Right forelimb (tissue), 1 donor: Measurements from ENCODE around the gene DIS3L2.
"Not testable (repeated sequence)": the region's sequence is repeated elsewhere in the genome, so short reads cannot be mapped to it uniquely, and the experiment has no call there.

Source experiments
- DNase-seq: peaks from one replicate; pipeline ENCODE4 v3.0.0-alpha.2; 2018

The DIS3L2 gene

DNA sequence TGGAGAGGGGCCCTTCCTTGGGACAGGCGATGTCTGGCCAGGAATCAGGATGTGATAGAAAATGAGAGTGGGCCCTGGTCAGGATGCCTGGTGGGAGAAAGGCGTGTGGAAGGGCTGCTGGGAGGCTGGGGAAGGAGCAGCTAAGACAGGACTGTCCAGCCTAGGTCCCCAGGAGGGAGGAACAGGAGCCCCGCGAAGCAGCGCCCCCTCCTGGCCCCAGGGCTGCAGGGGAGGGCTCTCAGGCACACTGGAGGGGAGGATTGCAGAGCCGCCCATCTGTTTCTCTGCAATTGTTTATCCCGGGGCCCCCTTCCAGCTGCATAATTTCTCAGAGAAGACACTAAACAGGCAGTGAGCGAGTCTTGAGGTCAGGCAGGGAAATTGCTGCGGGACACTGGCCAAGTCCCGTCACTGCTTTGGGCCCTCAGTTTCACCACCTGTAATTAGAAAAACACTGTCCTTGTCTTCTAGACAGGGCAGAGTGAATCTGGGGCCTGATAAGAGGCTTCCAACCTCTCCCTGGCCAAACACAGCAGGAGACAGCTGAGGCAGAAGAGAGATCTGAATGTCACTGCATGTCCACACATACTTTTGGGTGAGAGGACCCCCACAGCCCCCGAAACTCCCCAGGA is 31.4 kb upstream of the DIS3L2 start:
- peak; percentile 64 for DNase-seq

DNA sequence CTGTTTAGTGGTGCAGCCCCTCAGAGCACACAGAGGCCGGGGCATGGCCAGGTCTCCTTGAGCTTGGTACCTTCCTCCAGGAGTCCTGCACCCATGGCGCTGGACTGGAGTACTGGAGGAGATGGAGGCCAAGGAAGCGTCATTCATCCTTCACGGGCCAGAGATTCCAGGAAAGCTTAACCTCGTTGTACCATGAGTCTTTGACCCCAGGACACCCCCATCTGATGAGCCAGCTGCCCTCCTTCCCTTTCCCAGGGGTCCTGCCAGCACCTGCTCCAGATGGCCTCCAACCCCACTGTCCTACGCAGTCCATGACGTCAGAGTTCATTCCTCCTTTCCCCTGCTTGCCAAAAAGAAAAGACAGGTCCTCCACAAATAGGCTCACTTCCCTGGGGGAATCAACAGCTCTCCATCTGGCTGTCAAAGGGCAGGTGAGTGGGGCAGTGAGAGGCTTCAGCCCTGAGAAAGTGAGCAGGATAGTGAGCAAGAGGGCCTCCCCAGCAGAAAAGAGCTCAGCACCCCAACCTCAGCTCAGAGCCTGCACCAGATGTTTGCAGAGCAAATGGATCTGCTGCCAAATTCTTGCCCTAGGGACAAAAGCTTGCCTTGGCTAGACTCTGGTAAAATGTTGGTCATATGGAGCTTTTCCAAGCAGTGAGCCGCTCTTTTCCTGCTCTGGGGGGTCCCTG is 30.8 kb upstream of the DIS3L2 start:
- DNase-seq = no peak

DNA sequence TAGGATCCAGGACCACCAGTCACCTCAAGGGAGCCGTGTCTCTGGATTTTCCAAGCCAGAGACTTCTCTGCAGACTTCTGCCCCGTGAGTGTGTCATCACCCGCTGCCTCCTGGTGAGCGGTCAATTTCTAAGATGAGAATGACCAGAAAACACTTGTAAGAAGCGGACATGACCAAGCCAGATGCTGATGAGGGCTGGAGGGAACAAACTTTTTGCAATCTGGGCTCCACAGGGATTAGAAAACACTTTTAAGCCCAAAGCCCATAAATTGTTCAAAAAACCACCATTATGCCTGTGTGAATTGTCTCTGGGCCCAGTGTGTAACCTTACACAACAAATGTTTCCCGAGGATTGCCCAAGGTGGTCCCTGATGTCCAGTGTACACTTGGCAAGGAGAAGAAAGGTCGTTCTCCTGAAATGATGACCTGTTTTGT is 30.0 kb upstream of the DIS3L2 start:
- no peak for DNase-seq

DNA sequence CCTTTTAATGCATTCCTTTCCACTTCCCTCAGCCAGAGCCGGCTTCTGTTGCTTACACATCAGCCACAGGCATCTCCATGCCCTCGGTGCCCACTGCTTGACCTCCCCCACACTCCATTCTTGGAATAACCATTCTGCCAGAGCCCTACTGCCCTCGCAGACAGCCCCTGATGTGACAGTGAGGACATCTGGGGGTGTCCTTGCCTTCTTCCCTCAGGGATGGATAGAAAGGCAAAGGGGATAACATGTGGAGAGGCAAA is 28.9 kb upstream of the DIS3L2 start:
- no peak for DNase-seq

DNA sequence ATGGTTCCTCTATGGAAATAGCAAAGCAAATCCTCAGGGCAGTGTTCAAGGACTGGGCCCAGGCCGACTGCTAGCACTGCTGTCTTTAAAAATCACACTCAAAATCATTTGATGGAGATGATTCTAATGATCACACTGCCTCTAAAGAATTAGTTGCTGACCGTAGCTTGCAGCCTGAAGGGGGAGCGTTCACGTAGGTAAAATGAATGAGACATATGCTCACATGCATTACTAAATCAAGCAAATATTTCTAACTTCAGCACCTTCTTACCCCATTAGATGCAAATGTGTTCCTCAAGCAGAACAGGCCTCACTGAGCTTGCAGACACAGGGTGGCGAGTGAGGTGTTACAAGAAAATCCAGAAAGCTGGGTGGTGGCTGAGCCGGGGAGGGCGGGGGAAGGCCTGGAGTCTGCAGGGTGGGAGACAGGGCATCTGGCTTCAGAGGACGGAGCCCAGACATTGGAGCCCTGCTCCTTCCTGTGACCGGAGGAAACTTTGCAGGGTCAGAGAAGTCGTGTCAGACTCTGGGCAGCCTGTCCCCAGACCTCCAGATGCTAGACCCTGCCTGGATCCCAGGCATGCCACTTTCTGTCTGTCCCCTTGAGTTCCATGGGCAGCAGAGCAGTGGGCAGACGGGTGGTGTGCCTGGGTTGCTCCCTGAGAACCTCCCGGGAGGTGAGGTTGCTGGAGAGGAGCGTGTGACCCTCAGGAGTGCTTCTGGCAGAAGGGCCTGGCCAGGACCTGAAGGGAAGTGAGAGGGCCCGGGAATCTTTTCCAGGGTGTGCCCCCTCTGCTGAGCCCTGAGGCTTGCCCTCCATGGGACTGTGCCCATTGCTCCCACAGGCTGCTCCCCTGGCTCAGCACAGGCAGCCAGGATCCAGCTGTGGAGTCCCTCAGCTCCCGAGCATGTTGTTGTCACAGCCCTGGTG is 28.3 kb upstream of the DIS3L2 start:
- DNase-seq = no peak

DNA sequence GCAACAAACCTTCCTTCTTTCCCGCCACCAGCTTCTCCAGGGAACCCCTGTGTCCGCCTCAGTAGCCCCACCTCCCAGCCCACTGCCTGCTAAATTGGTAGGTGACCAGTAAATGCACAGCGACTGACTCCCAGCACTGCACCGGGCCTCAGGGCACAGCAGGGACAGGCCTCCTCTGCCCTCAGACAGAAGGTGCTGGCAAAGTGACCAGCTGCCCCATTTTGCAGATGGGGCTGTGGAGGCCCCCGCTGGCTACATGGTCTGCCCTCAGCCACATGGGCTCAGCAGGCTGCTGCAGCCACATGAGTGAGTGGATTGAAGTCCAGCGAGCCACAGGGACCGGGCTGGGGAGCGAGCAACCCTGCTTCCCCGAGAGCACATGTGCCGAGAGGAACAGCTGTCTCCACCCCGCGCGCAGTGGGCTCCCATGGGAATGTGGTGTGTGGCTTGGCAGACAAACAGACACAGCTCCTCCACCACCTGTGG is 27.6 kb upstream of the DIS3L2 start:
- peak; percentile 77 for DNase-seq

DNA sequence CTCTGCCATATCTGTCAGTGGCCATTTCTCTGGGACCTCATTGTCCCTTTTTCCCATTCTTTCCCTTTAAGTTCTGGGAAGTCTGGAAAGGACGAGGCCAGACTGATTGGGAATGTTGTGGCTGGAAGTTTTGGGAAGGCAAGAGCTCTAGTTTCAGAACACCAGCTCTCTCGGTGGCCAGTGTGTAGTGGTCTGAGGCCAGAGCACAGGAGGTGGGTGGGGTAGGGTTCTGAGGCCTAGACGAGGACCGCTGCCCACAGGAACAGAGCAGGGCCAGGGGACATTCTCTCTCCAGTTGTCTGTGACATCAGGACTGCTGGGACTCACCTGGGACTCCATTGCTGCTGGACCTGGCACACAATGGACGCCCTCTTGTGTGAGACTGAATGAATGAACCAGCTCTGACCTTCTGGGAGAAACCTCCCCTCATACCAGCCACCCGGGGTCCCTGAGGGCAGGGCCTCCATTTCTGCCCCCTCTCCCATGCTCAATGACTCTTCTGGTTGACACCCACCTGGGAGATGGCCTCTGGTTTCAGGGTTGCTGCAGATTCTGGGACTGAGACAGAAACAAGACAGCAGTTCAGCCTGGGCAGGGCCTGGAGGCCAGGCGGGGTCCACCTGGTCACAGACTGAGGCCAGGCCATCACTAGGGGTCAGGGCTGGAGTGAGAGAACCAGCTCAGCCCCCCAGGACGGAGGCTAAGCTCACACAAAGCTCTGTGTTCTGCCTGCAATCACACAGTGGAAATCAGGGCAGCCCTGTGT is 26.9 kb upstream of the DIS3L2 start:
- no peak for DNase-seq

DNA sequence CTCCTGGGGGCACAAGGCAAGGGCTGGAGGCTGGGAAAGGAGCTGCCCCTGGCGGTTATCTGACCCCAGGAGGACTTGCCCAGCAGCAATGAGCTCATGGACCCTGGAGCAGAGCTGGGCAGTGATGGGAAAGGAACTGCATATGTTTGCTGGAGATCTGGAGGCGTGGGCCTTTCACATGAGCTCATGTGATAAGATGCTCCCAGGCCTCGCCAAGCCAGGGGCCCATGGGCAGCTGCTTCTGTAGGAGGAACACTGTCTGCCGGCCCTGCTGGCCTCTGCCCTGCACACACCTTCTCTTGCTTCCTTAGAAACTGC is 26.3 kb upstream of the DIS3L2 start:
- DNase-seq = no peak

DNA sequence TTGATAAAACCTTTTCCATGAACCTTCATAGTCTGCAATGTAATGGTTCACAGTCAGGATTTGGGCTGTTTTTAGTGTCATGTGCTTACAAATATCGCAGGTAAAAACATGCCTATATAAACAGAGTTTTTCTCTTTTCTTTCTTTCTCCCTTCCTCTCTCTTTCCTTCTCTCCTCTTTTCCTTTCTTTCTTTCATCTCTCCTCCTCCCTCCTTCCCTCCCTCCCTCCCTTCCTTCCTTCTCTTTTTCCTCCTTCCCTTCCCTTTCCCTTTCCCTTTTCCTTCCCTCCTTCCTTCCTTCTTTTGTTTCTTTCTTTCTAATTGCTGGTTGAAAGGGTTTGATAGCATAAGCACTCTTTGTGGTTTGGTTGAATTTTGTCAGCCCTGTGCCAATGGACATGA is 25.7 kb upstream of the DIS3L2 start:
- no peak for DNase-seq

DNA sequence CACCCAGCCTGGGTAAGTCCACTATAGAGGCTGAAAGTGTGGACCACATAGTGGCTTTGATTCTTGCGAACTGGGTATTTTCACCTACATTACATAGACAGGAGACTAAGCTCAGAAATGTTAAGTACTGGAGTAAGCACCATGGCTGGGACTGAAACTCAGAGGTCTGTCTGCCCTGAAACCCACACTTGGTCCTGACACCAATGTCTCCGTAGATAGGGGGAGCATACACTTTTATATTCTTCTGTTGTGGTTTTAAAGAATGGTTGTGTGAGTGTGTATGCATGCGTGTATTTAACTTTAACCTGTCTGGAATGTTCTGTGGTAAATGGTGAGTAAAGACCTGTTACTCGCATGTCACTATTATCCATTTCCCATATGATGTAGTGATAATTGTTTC is 25.0 kb upstream of the DIS3L2 start:
- no peak for DNase-seq

DNA sequence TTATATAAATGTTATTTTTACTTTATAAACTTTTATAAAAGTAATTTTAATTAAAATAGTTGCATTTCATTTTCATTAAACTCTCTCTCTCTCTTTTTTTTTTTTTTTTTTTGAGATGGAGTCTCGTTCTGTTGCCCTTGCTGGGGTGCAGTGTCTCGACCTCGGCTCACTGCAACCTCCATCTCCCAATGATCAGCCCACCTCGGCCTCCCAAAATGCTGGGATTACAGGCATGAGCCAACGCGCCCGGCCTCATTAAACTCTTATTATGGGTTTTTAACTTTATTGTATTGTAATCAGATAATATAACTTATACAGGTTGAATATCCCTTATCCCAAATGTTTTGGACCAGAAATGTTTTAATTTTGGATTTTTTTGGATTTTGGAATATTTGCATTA is 24.5 kb upstream of the DIS3L2 start:
- DNase-seq = no peak

DNA sequence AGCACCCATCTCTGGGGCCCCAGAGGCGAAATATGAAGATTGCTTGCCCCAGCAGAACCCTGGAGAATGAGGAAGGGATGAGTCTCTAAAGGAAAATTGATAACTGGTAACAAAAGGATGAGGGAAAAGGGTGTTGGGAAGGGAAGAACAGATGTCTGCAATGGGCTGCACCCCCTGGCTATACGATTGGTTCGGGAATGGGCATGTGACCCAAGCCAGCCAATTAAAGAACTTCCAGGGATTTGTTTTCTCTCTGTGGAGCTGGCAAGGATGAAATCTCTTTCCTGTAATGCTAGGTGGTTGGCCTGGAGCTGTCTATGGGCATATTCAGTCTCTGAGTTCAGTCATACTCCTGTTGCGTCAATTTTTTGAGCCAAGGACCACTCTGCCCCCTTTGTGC is 22.5 kb upstream of the DIS3L2 start:
- no peak for DNase-seq

DNA sequence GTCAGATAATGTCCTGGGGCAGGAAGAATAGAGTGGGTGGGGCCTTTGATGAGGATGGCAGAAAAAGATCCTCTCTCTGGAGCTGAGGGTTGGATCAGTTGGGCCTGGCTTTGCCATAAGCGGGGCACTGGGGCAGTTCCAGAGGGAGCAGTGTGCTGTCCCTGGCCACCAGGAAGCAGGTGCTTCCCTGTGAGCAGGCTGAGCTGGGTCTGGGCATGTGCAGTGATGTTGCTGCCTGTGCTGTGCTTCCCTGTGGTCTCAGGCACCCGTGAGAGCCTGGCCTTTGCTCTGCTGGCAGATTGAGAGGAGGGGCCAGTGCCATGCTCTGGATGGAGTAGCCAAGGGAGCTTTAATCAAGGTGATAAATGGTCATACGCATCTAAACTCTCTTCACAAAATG is 20.7 kb upstream of the DIS3L2 start:
- no peak for DNase-seq

DNA sequence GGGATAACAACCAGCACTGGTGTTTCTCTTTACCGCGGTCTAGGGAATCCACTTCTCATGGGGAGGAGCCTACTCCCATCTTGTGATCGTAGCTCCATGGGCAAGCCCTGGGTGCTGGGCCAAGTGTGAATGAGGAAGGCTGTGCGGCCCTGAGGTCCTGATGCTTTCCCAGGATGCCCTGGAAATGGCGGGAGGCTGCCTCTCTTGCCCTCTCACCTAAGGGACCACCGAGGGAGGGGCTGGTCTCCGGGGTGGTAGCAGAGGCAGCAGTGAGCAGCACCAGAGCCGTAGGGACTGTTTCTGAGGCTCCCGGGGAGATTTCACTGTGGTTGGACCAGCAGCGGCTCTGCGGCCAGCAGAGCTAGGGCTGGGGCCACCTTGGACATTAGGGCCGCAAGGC is 19.8 kb upstream of the DIS3L2 start:
- DNase-seq = no peak

DNA sequence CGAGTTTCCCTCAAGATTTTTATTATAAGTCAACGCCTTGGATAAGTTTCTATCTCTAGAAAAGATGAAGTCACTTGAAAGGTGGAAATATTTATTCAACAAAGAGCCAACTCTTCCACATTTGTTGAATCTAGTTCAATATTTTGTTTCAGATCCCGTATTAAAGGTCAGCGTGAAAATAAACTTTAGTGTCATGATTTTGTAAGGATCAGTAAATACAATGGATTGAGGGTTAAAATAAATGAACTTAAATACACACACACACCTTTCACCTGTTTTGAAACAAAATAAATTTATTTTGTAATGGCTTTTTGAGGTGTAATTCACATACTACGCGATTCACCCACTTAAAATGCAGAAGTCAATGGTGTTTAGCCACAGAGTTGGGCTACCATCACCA is 19.3 kb upstream of the DIS3L2 start:
- DNase-seq = no peak

DNA sequence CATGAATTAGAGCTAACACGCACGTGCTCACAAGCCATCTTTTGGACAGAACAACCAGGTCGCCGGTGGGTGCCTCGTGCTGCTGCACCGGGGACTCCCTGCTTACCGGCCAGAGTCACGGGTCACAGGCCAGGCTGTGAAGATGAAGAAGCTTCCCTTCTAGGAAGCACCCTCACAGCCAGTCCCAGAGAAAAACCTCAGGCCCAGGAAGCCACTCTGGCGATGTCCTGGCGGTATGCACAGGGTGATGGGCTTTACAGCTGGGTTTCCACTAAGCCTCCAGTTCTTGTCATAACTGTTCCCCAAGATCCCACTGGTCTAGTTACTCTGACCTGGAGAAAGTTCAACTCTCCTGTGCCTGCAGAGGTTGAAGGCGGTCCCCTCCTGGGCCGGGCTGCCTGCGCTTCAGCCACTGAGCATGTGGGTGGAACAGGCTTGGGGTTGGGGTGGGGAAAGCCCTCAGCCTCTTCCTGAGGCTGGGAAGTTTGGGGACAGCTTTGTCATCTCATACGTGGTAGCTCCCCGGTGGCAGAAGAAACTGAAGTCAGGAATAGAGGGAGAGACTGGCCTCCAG is 15.2 kb upstream of the DIS3L2 start:
- no peak for DNase-seq

DNA sequence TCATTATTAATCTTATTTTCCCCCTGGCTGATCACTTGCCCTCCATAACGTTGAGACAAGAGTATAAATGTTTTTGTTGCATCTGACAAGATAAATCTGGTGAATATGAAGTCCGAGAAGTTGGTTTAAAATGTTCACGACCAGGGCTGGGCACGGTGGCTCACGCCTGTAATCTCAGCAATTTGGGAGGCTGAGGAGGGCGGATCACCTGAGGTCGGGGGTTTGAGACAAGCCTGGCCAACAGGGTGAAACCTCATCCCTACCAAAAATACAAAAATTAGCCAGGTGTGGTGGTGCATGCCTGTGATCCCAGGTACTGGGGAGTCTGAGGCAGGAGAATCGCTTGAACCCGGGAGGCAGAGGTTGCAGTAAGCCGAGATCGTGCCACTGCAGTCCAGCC is 14.4 kb upstream of the DIS3L2 start:
- not testable (repeated sequence) for DNase-seq

DNA sequence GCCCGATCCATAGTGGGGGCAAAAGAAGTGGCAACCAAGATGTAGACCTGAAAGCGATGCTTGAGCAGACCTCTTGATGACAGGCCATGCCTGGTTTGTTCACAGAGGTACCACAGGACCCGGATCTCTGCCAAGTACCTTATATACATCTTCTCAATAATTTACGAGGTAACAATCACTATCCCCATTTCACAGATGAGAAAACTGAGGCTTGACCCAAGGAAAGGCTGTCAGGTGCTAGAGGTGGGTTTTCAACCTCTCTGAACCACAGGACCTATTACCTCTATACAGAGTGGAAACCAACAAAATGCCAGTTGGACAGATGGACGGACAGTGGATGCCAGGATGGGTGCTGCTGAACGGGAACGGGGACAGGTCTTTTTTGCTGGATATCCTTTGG is 13.8 kb upstream of the DIS3L2 start:
- DNase-seq = no peak

DNA sequence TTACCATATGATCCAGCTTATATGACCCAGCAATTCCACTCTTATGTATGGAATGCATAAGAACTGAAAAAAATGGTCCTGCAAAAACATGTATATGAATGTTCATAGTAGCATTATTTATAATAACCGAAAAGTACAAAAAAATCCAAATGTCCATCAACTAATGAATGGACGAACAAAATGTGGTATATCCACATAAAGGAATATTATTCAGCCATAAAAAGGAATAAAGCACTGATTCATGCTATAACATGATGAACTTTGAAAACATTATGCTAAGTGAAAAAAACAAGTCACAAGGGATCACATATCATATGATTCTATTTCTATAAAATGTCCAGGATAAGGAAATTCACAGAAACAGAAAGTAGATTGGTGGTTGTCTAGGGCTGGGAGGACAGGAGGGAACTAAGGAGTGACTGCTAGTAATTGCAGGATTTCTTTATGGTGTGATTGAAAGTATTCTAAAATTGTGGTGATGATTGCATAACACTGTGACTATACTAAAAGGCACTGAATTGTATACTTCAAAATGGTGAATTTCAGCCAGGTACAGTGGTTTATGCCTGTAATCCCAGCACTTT is 10.0 kb upstream of the DIS3L2 start:
- DNase-seq = no peak

DNA sequence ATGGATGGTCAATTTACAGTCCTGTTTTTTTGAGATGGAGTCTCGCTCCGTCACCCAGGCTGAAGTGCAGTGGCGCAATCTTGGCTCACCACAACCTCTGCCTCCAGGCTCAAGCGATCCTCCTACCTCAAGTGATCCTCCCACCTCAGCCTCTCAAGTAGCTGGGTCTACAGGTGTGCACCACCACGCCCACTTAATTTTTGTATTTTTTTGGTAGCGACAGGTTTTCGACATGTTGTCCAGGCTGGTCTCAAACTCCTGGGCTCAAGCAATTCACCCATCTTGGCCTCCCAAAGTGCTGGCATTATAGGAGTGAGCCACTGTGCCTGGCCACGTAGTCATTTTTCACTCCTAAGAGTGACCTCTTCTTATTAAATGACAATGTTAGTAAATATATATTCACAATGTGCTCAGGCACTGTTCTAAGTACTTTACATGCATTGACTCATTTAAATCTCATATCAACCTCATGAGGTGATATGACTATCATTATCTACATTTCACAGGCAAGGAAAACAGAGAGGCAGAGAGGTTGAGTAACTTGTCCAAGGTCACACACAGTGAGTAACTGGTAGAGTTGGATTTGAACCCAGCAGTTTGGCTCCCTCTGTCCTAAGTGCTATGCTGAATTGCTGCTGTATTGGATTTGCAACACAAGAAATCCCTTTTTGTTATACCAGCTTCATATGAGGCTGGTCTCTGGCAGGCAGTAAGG is 5.6 kb upstream of the DIS3L2 start:
- no peak for DNase-seq

DNA sequence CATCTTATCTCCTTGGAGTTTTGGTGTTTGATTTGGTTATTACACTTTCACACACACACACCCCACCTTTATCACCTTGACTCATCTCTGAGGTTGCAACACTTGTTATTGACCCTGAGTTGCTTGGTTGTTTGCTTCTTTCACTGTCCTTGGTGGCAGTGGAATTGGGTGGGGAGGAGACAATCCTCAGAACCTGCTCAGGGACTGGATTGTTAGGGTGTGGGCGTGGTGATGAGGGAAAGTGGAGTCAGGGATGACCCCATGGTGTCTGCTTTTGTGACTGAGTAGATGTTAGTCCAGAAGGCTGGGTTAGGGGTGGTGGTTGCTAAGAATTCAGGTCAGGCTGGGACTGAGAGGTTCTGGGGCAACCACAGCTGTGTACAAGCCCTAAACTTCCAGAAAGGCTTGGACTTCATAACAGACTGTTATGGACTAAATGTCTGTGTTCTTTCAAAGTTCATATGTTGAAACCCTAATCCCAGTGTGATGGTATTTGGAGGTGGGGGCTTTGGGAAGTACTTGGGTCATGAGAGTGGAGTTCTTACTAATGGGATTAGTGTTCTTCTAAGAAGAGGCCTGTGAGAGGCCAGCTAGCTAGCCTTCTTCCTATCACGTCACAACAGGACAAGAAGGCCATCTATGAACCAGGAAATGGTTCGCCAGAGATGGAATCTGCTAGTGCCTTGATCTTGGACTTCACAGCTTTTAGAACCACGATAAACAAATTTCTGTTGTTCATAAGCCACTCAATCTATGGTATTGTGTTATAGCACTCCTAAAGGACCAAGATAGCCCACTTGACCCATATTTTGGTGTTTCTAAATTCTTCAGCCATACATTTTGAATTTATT is 3.4 kb upstream of the DIS3L2 start:
- no peak for DNase-seq
